GM19452 (cell line): ENCODE results near the gene XRCC3.

ENCODE experiments used
- ATAC-seq: cut with Tn5 transposase; IDR thresholded peaks from one replicate; pipeline ENCODE4 v1.9.1; 2021; ENCODE audit not compliant: unreplicated experiment

Gene XRCC3

DNA sequence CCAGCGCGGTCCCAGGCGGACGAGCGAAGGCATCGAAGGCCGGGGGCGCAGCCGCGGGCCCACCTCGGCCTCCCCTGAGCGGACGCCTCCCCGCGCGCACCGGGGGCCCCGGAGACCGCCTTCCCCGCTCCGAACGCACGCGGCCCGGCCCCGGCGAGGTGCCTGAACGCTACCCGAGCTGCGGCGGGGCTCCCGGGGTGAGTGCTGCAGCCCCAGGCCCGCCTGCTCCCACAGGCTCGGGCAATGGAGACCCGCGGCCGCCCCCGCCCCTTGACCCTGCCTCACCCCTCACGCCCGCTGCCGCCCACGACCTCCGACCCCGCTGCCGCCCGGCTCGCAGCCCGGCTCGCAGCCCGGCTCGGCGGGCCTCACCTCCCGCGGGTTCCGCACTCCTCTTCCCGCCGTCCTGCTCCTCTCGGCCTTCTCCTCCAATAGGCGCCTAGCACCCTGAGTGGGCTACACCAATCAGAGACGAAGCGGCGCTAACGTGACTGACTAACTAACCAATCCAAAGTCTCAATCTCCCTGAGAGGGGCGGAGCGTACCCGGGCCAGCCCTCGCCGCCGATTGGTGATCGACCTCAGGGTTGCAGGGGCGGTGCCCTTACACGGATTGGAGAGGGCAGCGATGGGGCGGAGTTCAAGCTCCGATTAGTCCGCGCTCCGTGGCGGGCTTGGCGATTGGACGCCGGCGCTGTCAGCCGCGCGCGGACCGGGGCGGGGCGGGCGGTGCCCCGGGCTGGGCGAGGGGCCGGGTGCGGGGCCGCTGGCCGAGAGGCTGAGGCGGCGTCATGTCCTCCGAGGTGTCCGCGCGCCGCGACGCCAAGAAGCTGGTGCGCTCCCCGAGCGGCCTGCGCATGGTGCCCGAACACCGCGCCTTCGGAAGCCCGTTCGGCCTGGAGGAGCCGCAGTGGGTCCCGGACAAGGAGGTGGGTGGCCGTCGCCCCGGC is at the start of gene XRCC3, which contains the start of gene ZFYVE21:
Gene XRCC3, minus strand, starts transcription at position 400 of the 949 bp plus-strand sequence. CDS start 4,364 bp downstream, outside the sequence.
Gene ZFYVE21, plus strand, starts transcription at position 759 of the 949 bp plus-strand sequence. Its CDS starts 32 bp downstream, at position 791.
- ATAC-seq, result peak; percentile 90

DNA sequence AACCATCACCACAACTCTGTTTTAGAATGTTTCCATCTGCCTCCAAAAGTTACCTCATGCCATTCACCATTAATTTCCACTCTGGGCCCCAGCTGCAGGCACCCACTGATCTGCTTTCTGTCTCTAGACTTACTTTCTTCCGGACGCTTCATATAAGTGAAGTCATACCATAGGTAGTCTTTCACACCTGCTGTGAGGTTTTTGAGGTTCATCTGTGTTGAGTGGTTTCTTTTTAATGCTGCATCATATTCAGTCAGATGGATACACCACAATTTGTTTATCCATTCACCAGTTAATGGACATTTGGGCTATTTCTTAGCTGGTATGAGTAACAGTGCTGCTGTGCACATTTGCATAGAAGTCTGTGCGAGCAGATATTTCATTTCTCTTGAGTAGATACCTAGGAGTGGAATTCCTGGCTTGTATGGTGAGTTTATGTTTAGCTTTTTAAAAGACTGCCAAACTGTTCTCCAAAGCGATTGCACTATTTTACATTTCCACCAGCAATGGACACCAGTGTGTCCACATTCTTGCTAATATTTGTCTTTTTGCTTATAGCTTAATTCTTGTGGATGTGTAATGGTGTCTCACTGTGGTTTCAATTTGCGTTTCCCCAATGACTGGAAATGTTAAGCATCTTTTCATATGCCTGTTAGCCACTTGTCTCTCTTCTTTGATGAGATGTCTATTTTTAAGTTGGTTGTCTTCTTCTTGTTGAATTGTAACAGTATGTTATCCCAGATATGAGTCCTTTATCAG is 48.7 kb upstream of the XRCC3 start:
- peak; percentile 92 for ATAC-seq

GRCh38 chr14:103762541-103762940 is 47.3 kb upstream of the XRCC3 start:
- no peak for ATAC-seq

GRCh38 chr14:103762036-103762435 is 46.8 kb upstream of the XRCC3 start:
- no peak for ATAC-seq

DNA sequence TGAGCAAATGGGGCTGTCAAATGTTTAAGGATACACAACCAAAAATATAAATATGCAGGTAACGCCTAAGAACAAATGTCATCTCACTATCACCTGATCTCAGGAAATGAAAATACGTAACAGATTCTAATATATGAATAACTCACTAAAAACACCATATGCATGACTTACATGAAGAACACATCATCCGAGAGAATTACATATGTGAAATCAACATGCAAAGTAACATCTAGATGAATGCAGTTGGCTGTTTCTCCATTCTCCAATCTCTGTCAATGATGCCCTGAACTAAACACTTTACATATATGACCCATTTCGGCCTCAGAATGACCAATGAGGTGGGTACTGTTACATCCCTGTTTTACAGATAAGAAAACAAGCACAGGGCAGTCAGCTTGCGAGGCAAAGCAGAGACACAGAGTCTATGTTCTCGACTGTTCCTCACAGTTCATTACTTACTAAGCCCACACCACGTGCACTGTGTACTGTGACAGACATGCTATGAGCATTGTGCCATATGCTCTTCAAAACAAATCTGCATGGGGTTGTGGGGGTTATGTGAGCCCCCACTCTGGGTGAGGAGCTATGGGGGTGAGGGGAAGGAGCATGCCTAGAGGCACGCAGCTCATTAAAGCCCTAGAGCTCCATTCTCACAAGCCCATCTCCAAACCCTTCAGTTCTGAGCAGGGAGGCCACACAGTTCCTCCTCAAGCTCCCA is 43.0 kb upstream of the XRCC3 start:
- no peak for ATAC-seq

DNA sequence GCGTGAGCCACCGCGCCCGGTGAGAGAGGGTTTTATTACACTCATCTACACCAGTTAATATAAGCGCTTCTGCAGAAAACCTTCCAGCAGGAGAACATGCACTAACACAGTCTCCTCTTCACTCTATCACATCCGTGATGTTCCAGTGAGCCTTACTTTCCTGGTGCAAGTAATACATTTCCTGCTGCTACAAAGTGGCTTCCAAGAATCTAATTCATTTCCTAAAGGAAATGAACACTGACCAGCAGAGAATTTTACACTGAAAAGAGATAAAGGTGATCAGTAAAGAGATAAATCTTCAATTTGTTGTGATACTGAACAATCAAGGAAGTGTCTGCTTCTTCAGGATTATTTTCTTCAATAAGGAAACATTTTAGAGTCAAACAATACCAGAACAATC is 39.8 kb upstream of the XRCC3 start:
- no peak for ATAC-seq

DNA sequence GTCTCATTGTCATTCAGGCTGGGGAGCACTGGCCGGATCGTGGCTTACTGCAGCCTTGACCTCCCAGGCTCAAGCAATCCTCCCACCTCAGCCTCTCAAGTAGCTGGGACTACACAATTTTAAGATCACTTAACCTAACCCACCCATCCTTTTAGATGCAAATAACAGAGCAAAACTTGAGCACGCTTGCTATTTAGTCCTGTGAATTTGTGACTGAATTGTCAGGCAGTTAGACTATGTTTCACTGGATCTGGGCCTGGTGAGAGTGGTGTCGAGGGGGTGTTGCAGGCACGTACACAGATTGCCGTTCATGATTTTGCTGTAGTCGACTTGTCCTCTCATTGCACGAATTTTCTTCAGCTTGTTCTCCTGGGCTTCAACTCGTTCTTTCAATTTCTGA is 38.5 kb upstream of the XRCC3 start:
- no peak for ATAC-seq

GRCh38 chr14:103749860-103750259 is 34.6 kb upstream of the XRCC3 start:
- ATAC-seq, result no peak

DNA sequence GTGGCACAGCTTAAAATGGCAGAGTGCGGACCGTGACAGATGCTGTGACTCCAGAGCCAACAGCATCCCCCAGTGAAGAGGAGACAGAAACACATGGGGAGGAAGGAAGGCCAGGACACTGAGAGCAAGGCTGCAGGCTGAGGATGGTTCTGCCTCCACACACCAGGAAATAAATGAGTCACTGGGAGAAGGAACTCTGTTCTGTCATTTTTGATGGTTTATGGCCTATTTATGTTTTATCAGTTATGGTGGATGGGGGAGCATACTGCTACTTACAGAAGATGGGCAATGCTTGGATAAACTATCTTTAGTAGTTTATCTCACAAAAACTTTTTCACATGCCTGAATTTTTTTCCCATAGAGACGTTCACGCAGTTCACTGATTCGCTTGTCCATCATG is 34.2 kb upstream of the XRCC3 start:
- ATAC-seq, result no peak

GRCh38 chr14:103748534-103748857 is 33.2 kb upstream of the XRCC3 start:
- ATAC-seq, result no peak

DNA sequence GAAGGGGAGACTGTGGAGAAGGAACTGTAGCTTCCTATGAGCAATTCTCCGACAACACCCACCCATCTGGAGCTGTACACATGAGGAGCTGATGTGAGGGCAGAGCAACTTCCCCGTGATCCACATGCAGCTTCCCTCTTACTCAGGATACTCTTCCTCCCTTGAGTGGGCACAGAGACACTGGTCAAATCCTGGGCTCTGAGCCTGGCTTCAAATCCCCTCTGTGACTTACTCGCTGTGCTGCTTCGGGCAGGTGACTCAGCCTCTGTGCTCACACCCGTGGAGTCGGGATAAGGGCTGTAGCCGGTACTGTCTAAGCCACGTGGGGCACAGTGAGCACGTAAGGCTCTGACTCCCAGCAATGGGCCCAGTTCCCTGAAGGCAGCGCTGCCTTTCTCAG is 31.4 kb upstream of the XRCC3 start:
- ATAC-seq, result no peak

DNA sequence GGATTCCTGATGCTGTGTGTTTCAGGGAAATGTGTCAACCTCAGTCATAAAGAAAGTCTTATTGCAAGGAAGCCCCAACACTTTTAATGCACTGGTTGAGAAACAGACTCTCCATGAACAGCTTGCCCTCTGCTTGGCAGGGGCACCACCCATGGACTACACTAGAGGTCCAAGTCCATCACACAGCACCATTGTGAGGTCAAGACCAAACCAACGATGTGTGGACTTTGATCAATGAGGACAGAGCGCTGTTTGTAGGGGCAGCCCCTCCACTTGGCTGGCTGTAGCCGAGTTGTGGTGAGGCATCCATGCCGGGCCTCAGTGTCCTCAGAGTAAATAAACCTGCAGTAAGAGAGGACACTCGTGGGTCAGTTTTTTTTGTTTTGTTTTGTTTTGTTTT is 30.2 kb upstream of the XRCC3 start:
- ATAC-seq, result no peak

DNA sequence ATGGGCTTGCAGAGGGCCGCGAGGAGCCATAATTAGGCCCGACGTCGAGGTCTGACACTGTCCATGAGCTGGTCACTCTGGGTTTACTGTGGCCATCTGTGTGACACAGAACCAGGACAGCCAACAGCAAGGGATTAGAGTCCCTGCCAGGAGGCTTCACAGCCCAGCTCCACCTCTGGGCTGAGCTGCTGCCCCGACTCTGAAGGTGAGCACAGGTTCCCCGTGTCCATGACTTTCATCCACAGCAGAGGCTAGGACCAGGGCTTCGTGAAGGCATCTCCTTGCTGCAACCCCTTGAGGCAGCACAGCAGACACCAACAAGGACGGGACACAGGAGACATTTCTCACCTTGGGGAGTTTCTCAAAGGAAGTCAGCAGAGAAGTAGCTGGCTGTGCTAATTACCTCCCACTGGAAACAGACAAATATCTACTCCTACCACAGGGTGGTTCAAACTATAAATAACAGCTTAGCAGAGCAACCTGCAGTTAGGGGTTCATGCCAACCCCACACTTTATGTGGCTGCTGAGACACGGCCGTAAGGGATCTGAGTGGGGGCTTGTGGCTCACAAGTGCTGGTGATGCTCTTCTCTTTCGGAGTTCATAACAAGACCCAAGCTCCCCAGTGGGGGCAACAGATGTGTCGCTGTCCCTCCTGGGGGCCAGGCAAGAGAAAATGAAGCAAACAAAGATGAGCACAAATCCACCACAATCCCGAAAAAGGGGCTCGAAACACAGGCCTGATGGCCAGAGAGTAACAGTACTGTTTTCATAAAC is 29.6 kb upstream of the XRCC3 start:
- ATAC-seq, result no peak

- ATAC-seq, result no peak
These were observed 28.4 kb upstream of the XRCC3 start for GRCh38 chr14:103743691-103744090.

DNA sequence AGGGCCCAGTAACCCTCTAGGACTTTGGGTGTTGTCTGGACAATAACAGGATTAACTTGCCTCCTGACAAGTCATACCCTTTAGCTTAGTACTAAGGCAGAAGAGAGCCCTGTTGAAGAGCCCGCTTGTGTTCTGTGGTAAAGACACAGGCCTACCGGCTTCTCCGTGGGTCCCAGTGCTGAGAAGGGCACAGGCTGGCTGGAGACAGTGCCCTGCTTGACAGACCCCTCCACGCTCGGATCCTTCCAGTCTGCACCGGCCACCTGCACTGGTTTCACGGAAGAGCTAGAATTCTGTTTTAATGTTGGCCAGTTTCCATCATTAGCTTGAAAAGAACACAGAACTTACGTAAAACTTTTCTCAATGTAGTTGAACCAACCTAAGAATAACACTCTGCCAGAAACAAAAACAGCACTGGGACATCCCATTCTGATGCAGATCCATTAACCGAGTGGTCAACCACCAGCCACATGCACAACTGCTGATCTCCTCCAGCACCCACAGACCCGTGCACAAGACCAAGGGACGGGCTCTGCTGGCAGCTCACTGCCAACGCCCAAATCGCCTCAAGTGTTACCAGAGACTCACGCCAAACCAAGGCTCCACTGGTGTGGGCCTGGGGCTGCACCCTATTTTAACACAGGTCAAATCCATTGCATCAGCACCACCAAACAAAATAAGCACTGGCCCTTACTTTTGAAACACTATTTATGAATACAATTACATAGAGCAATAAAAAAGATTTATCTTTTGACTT is 27.4 kb upstream of the XRCC3 start:
- ATAC-seq, result no peak

GRCh38 chr14:103741876-103742275 is 26.6 kb upstream of the XRCC3 start:
- no peak for ATAC-seq

- no peak for ATAC-seq
These were observed 25.9 kb upstream of the XRCC3 start for GRCh38 chr14:103740991-103741689.

- ATAC-seq, result no peak
These were observed 24.7 kb upstream of the XRCC3 start for GRCh38 chr14:103739793-103740501.

- ATAC-seq, result no peak
These were observed 24.2 kb upstream of the XRCC3 start for GRCh38 chr14:103739466-103739792.
